K562 (cell line): ENCODE data around the gene ADGRF5. TPM values are rescaled to one million over a fixed set of nuclear protein-coding genes. Genes with fewer than 3 reads are reported as not detected.

ENCODE experiments used
- ATAC-seq: fragments of 200-7000 bp; cut with Tn5 transposase; 3 replicates; pipeline ENCODE4 v1.9.1; 2020; ENCODE audit warnings: moderate library complexity
- BruUV-seq: library from RNA; stranded (reverse); fragments of 400-500 nt; replicated peaks from 2 replicates; lab custom pipeline; 2021; lab: Mats Ljungman, UMichigan
- CTCF ChIA-PET: fragments of 300-600 bp; formaldehyde crosslinking; extraction: SDS; loops from one replicate; lab custom pipeline; 2021; ENCODE audit warnings: low intra/inter-chr PET ratio; lab: Yijun Ruan, JAX
- POLR2A ChIA-PET: fragments of 300-600, 350-650 bp; sonication (Branson Sonifier 250); formaldehyde crosslinking; extraction: SDS; loops from one replicate; lab custom pipeline; 2021; ENCODE audit warnings: antibody characterized with exemption, inconsistent platforms; lab: Yijun Ruan, JAX
- DNase-seq, 4 experiments: peaks; one replicate each; pipeline versions ENCODE4 v3.0.0 to v3.0.0-alpha.2; 2011 to 2018; ENCODE audit warnings: low spot score in 3 of 4, mixed read lengths in 3 of 4; ENCODE audit errors: extremely low read depth in 1 of 4
- FAIRE-seq: peaks from 2 replicates; lab custom pipeline; 2011; peaks lifted over from hg19 to GRCh38; lab: Jason Lieb, UNC
- H2AFZ ChIP-seq: 2 replicates; pipeline ENCODE4 v1.6.0; 2011; ENCODE audit warnings: low read depth, low read length, control low read depth, inconsistent platforms
- H3K27ac ChIP-seq: fragments of 200-600 bp; 3 replicates; pipeline ENCODE4 v1.8.0; 2011; ENCODE audit warnings: low read depth, mild to moderate bottlenecking, control low read depth, inconsistent platforms, low read length, moderate library complexity, mixed read lengths; ENCODE audit errors: extremely low read depth
- H3K27me3 ChIP-seq, 2 experiments: fragments of 300-600 bp in 1 of 2; 2 replicates in 1 of 2; 3 replicates in 1 of 2; pipeline versions ENCODE4 v1.6.0 to v1.8.0; 2011; ENCODE audit warnings: inconsistent platforms in 2 of 2, low read length in 2 of 2, mild to moderate bottlenecking in 1 of 2, mixed read lengths in 1 of 2, moderate library complexity in 1 of 2; ENCODE audit not compliant: control insufficient read depth in 2 of 2, insufficient read depth in 2 of 2
- H3K36me3 ChIP-seq: fragments of 300-600 bp; 3 replicates; pipeline ENCODE4 v1.8.0; 2011; ENCODE audit warnings: mild to moderate bottlenecking, low read length, inconsistent platforms; ENCODE audit not compliant: control insufficient read depth, insufficient read depth
- H3K4me1 ChIP-seq, 2 experiments: fragments of 200-600 bp in 1 of 2; replicated peaks in 1 of 2; 2 replicates in 1 of 2; 3 replicates in 1 of 2; pipeline versions ENCODE4 v1.5.1 to v1.8.0; 2011; ENCODE audit warnings: inconsistent platforms in 2 of 2, low read length in 2 of 2, mild to moderate bottlenecking in 1 of 2, mixed read lengths in 1 of 2, moderate library complexity in 1 of 2; ENCODE audit not compliant: control insufficient read depth in 2 of 2, insufficient read depth in 2 of 2
- H3K4me2 ChIP-seq: 2 replicates; pipeline ENCODE4 v1.6.1; 2011; ENCODE audit warnings: low read length, control low read depth, inconsistent platforms, mixed read lengths; ENCODE audit not compliant: insufficient read depth
- H3K4me3 ChIP-seq: fragments of 200-600 bp; sonication (generic), shearing (Covaris generic); 2 replicates; pipeline ENCODE4 v1.5.1; 2016; ENCODE audit warnings: control low read depth, inconsistent platforms
- H3K79me2 ChIP-seq: fragments of 200-600 bp; 3 replicates; pipeline ENCODE4 v1.8.0; 2011; ENCODE audit warnings: low read length, inconsistent platforms; ENCODE audit not compliant: control insufficient read depth, insufficient read depth
- H3K9ac ChIP-seq, 2 experiments: 2 replicates each; pipeline versions ENCODE4 v1.6.0 to v1.6.1; 2011; ENCODE audit warnings: low read depth in 2 of 2, low read length in 2 of 2, control low read depth in 1 of 2, inconsistent platforms in 1 of 2, mild to moderate bottlenecking in 1 of 2, mixed read lengths in 1 of 2; ENCODE audit not compliant: insufficient read depth in 1 of 2
- H3K9me1 ChIP-seq: one replicate; pipeline ENCODE4 v1.6.0; 2011; ENCODE audit warnings: inconsistent platforms, mild to moderate bottlenecking, low read length, moderate library complexity; ENCODE audit not compliant: control insufficient read depth, insufficient read depth
- H3K9me3 ChIP-seq: replicated peaks from 2 replicates; pipeline ENCODE4 v1.5.1; 2011; ENCODE audit warnings: low read depth, low read length, inconsistent platforms; ENCODE audit not compliant: control insufficient read depth, insufficient read depth
- H4K20me1 ChIP-seq: replicated peaks from 2 replicates; pipeline ENCODE4 v1.6.1; 2011; ENCODE audit warnings: low read length, inconsistent platforms, mixed read lengths; ENCODE audit not compliant: control insufficient read depth, insufficient read depth
- CHD4 ChIP-seq: fragments of 200-600 bp; sonication (generic); IDR thresholded peaks from 3 replicates; pipeline ENCODE4 v1.6.1; 2012; ENCODE audit warnings: low read depth, mild to moderate bottlenecking, mixed read lengths, low read length, inconsistent platforms; ENCODE audit not compliant: insufficient read depth, insufficient replicate concordance, poor library complexity, severe bottlenecking
- CREM ChIP-seq: IDR thresholded peaks from 2 replicates; pipeline ENCODE4 v1.6.1; 2014; ENCODE audit warnings: antibody characterized with exemption, low read depth
- HDGF ChIP-seq: fragments of 450-650 bp; IDR thresholded peaks from 2 replicates; pipeline ENCODE4 v1.6.1; 2016
- HNRNPUL1 ChIP-seq: fragments of 200-400 bp; formaldehyde crosslinking; IDR thresholded peaks from 2 replicates; pipeline ENCODE4 v1.6.1; 2017; ENCODE audit warnings: low read length
- KDM5B ChIP-seq: fragments of 200-600 bp; sonication (generic); IDR thresholded peaks from 2 replicates; pipeline ENCODE4 v1.6.1; 2012; ENCODE audit warnings: low read depth, mild to moderate bottlenecking, moderate library complexity, low read length, control low read depth, inconsistent platforms; ENCODE audit not compliant: insufficient replicate concordance
- NONO ChIP-seq, 2 experiments: fragments of 200-400 bp in 1 of 2; fragments of 450-650 bp in 1 of 2; formaldehyde crosslinking in 1 of 2; IDR thresholded peaks; 2 replicates each; pipeline ENCODE4 v1.6.1; 2017; ENCODE audit warnings: low read depth in 2 of 2, mild to moderate bottlenecking in 2 of 2, moderate library complexity in 2 of 2, low read length in 1 of 2
- SAP30 ChIP-seq: fragments of 200-600 bp; sonication (generic); IDR thresholded peaks from 2 replicates; pipeline ENCODE4 v1.6.1; 2012; ENCODE audit warnings: borderline replicate concordance, low read depth, mild to moderate bottlenecking, moderate library complexity, low read length, control low read depth, inconsistent platforms; ENCODE audit not compliant: insufficient read depth, poor library complexity, severe bottlenecking
- SMARCE1 ChIP-seq: fragments of 450-650 bp; IDR thresholded peaks from 2 replicates; pipeline ENCODE4 v1.7.1; 2016; ENCODE audit warnings: mild to moderate bottlenecking
- ZBTB26 ChIP-seq: fragments of 450-650 bp; formaldehyde crosslinking; IDR thresholded peaks from 2 replicates; pipeline ENCODE4 v1.4.0; 2022; ENCODE audit warnings: missing genetic modification characterization
- ZNF282 ChIP-seq: sonication (generic); formaldehyde crosslinking; IDR thresholded peaks from 2 replicates; pipeline ENCODE4 v1.8.1; 2023; ENCODE audit warnings: missing genetic modification reagents
- ZNF511 ChIP-seq: sonication (generic); formaldehyde crosslinking; IDR thresholded peaks from 2 replicates; pipeline ENCODE4 v1.8.0; 2022; ENCODE audit warnings: mild to moderate bottlenecking, missing genetic modification reagents
- WGBS: fragments of 100-300 bp; shearing (Covaris generic); methylation state at CpG from one replicate; pipeline ENCODE4 v1.1.6; 2016; ENCODE audit warnings: low coverage, mixed read lengths; ENCODE audit not compliant: insufficient coverage; ENCODE audit errors: missing lambda C conversion rate; 5-methylcytosine and 5-hydroxymethylcytosine counted together
- in situ Hi-C: fragments of 300-500 bp; cut with MboI; formaldehyde crosslinking; loops from 4 replicates; pipeline ENCODE4 v1.15.0; 2018; ENCODE audit warnings: inconsistent platforms, mixed read lengths
- intact Hi-C: fragments of 100-400 bp; cut with micrococcal nuclease; formaldehyde crosslinking; loops from 2 replicates; pipeline ENCODE4 v1.14.2; 2022
- polyA plus RNA-seq, 8 experiments: library from polyadenylated mRNA; depleted of rRNA in 4 of 8; stranded (reverse) in 5 of 8; unstranded in 3 of 8; fragments of >200 nt; fragmentation: Nextera tagmentation in 2 of 8; fragmentation: Illumina TruSeq in 1 of 8; extraction: Ambion mirVana in 2 of 8; extraction: Trizol in 1 of 8; gene quantifications; 2 replicates each; pipeline versions ENCODE4 v1.2.1 to v1.2.3, GENCODE V29; 2011 to 2014; ENCODE audit warnings: inconsistent platforms in 1 of 8, missing spikeins in 1 of 8
- total RNA-seq, 7 experiments: library from RNA; depleted of rRNA in 6 of 7; stranded (reverse); fragments of >200 nt in 6 of 7; fragmentation: Illumina TruSeq in 2 of 7; extraction: Trizol in 2 of 7; gene quantifications; 2 replicates each; pipeline versions ENCODE4 v1.2.1 to v1.2.3, GENCODE V29; 2011 to 2021; ENCODE audit warnings: low replicate concordance in 1 of 7
- TF ChIP-seq, protein P1 (sequence below), 2 experiments: fragments of 150-350 bp in 1 of 2; IDR thresholded peaks; 2 replicates each; pipeline ENCODE4 v1.6.1; 2012 to 2016; ENCODE audit warnings: low read depth in 2 of 2, low read length in 2 of 2, mild to moderate bottlenecking in 1 of 2, moderate library complexity in 1 of 2

Gene ADGRF5
- total and polyA plus RNA-seq, 9 of the 15 experiments (the other 6 are each of a cell fraction or from before 2014, with no cell fraction given) = 0.07 TPM; not detected in 8

DNA sequence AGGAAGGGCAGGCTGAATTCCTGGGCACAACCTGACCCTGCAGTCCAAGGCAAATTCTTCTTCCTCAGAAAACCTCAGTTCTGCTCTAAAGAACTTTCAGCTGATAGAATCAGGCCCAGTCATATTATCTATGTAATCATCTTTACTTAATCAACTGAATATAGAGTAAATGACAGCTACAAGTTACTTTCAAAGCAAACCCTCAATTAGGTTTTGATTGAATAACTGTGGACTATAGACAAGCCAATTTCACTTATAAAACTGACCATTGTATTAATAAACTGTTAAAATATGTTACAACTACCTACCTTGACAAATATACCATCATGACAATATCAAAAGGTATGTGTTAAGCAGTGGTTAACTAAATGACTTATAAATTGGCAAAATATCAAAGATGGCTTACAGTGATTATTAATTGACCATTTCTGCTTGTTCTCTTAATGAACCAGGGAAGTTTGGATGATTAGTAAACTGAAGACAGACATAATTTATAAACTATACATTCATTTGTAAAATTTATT is 46.1 kb upstream of the ADGRF5 start (continued):
- TF ChIP-seq, protein P1, sequence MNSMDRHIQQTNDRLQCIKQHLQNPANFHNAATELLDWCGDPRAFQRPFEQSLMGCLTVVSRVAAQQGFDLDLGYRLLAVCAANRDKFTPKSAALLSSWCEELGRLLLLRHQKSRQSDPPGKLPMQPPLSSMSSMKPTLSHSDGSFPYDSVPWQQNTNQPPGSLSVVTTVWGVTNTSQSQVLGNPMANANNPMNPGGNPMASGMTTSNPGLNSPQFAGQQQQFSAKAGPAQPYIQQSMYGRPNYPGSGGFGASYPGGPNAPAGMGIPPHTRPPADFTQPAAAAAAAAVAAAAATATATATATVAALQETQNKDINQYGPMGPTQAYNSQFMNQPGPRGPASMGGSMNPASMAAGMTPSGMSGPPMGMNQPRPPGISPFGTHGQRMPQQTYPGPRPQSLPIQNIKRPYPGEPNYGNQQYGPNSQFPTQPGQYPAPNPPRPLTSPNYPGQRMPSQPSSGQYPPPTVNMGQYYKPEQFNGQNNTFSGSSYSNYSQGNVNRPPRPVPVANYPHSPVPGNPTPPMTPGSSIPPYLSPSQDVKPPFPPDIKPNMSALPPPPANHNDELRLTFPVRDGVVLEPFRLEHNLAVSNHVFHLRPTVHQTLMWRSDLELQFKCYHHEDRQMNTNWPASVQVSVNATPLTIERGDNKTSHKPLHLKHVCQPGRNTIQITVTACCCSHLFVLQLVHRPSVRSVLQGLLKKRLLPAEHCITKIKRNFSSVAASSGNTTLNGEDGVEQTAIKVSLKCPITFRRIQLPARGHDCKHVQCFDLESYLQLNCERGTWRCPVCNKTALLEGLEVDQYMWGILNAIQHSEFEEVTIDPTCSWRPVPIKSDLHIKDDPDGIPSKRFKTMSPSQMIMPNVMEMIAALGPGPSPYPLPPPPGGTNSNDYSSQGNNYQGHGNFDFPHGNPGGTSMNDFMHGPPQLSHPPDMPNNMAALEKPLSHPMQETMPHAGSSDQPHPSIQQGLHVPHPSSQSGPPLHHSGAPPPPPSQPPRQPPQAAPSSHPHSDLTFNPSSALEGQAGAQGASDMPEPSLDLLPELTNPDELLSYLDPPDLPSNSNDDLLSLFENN (IDR thresholded peaks at IDR 0.05; ENCODE audit: low read depth in 2 of 2, low read length in 2 of 2) = no peak
- TF ChIP-seq CHD4 = no peak
- no peak for TF ChIP-seq HDGF
- TF ChIP-seq CREM = no peak

- H3K79me2 ChIP-seq = no peaks in the 10 kb centered on the region
- H2AFZ ChIP-seq = no peak overlapping the region
- TF ChIP-seq HNRNPUL1 = no peak
- no peak for TF ChIP-seq SAP30
- no peak for TF ChIP-seq ZNF511 (CRISPR knock-in tag)
- TF ChIP-seq SMARCE1 = no peak
- TF ChIP-seq KDM5B = no peak
- TF ChIP-seq ZNF282 (CRISPR knock-in tag) = no peak
- no peak for TF ChIP-seq NONO (IDR thresholded peaks at IDR 0.05; ENCODE audit: low read depth in 2 of 2, low read length in 1 of 2)
- no peak for TF ChIP-seq ZBTB26
- intact Hi-C loops = no loop called here
- ATAC-seq (no peak), DNase-seq (no peak), FAIRE-seq (no peak)
- no peaks in the 10 kb centered on the region for H3K4me1 ChIP-seq
- no peaks in the 10 kb centered on the region for H3K9me3 ChIP-seq
- in situ Hi-C loops = no loop called here
- no peak overlapping the region for H3K4me2 ChIP-seq
- WGBS = under 1% methylated on average over 12 of the region's 12 CpGs
- no peak overlapping the region for H3K27ac ChIP-seq
- H3K27me3 ChIP-seq = no peaks in the 10 kb centered on the region
- no peaks in the 10 kb centered on the region for H4K20me1 ChIP-seq
- BruUV-seq = no TSS peak
- no peaks in the 10 kb centered on the region for H3K9me1 ChIP-seq
- H3K36me3 ChIP-seq = no peaks in the 10 kb centered on the region
- ChIA-PET CTCF (no interaction called here), POLR2A (interaction anchor here (0.7 to 1.6 kb wide), 2 partner anchors 9 to 15 kb away, joined by 3 to 4 read pairs; no protein-coding TSS in a partner anchor)
- H3K4me3 ChIP-seq = no peak overlapping the region
- H3K9ac ChIP-seq = no peak overlapping the region
Observed at GRCh38 chr6:46964716-46965519, 43.2 kb upstream of the ADGRF5 start.
